PC-3 (cell line): Measurements from ENCODE around the gene DGKD. TPM values are rescaled to one million over a fixed set of nuclear protein-coding genes. Genes with fewer than 3 reads are reported as not detected.

Experiments used
- ATAC-seq: fragments of 200-7000 bp; cut with Tn5 transposase; 2 replicates; pipeline ENCODE4 v1.9.1; 2020; ENCODE audit warnings: mild to moderate bottlenecking, moderate library complexity
- BruUV-seq: library from RNA; stranded (reverse); fragments of 400-500 nt; replicated peaks from 2 replicates; lab custom pipeline; 2021; lab: Mats Ljungman, UMichigan
- CTCF ChIA-PET: fragments of 300-600 bp; sonication (Branson Sonifier 250); formaldehyde crosslinking; loops from one replicate; lab custom pipeline; 2022; ENCODE audit warnings: antibody characterized with exemption; lab: Charles Lee
- POLR2A ChIA-PET: fragments of 300-600 bp; sonication (Branson Sonifier 250); formaldehyde crosslinking; loops from one replicate; lab custom pipeline; 2022; ENCODE audit warnings: antibody characterized with exemption; ENCODE audit not compliant: unreplicated experiment; lab: Charles Lee
- DNase-seq: peaks from one replicate; pipeline ENCODE4 v3.0.0-alpha.2; 2015
- H2AFZ ChIP-seq: fragments of 300-600 bp; sonication (generic); 2 replicates; pipeline ENCODE4 v1.6.0; 2016; ENCODE audit warnings: antibody characterized with exemption, low read length
- H3F3A ChIP-seq: fragments of 300-600 bp; sonication (generic); one replicate; pipeline ENCODE4 v1.6.0; 2017; ENCODE audit warnings: antibody characterized with exemption, low read length, control low read depth, mild to moderate bottlenecking; ENCODE audit not compliant: unreplicated experiment
- H3K27ac ChIP-seq: fragments of 300-600 bp; sonication (generic); 2 replicates; pipeline ENCODE4 v1.5.1; 2016; ENCODE audit warnings: mild to moderate bottlenecking, low read length
- H3K27me3 ChIP-seq: fragments of 300-600 bp; sonication (generic); 2 replicates; pipeline ENCODE4 v1.6.1; 2016; ENCODE audit warnings: low read length, mixed read lengths
- H3K36me3 ChIP-seq: fragments of 300-600 bp; sonication (generic); 2 replicates; pipeline ENCODE4 v1.6.1; 2016; ENCODE audit warnings: low read depth, mixed run types, low read length, mixed read lengths
- H3K4me1 ChIP-seq: fragments of 300-600 bp; sonication (generic); 2 replicates; pipeline ENCODE4 v1.5.1; 2016; ENCODE audit warnings: low read length; ENCODE audit not compliant: insufficient read depth
- H3K4me2 ChIP-seq: fragments of 300-600 bp; sonication (generic); 2 replicates; pipeline ENCODE4 v1.6.0; 2016; ENCODE audit warnings: low read length
- H3K4me3 ChIP-seq: fragments of 300-600 bp; sonication (generic); 2 replicates; pipeline ENCODE4 v1.5.1; 2016; ENCODE audit warnings: mild to moderate bottlenecking, low read length, mixed read lengths
- H3K79me2 ChIP-seq: fragments of 300-600 bp; sonication (generic); 2 replicates; pipeline ENCODE4 v1.6.1; 2017; ENCODE audit warnings: low read length, mixed read lengths
- H3K9ac ChIP-seq: fragments of 300-600 bp; sonication (generic); 2 replicates; pipeline ENCODE4 v1.6.0; 2016; ENCODE audit warnings: mild to moderate bottlenecking, low read length
- H3K9me2 ChIP-seq: fragments of 300-600 bp; sonication (generic); replicated peaks from 2 replicates; pipeline ENCODE4 v1.6.1; 2016; ENCODE audit warnings: mixed run types, low read length, mixed read lengths
- H3K9me3 ChIP-seq: fragments of 300-600 bp; sonication (generic); 2 replicates; pipeline ENCODE4 v1.6.1; 2016; ENCODE audit warnings: low read length, mixed read lengths
- H4K20me1 ChIP-seq: fragments of 300-600 bp; sonication (generic); 2 replicates; pipeline ENCODE4 v1.6.1; 2016; ENCODE audit warnings: low read length, mixed read lengths
- CTCF ChIP-seq: fragments of 300-600 bp; sonication (generic); conservative IDR thresholded peaks from 2 replicates; pipeline ENCODE4 v1.5.1; 2017; ENCODE audit warnings: antibody characterized with exemption, low read depth, mild to moderate bottlenecking, low read length
- EZH2 ChIP-seq: fragments of 300-600 bp; sonication (generic); IDR thresholded peaks from one replicate; pipeline ENCODE4 v1.6.1; 2017; ENCODE audit warnings: antibody characterized with exemption, mild to moderate bottlenecking, low read length; ENCODE audit not compliant: unreplicated experiment
- EZH2phosphoT487 ChIP-seq: fragments of 300-600 bp; sonication (generic); IDR thresholded peaks from 2 replicates; pipeline ENCODE4 v1.6.1; 2018; ENCODE audit warnings: mild to moderate bottlenecking, antibody characterized with exemption, low read length, borderline replicate concordance
- intact Hi-C: fragments of 100-400 bp; cut with micrococcal nuclease; formaldehyde crosslinking; loops from 2 replicates; pipeline ENCODE4 v1.9.0; 2023
- total RNA-seq: library from RNA; depleted of rRNA; stranded (reverse); fragments of >200 nt; gene quantifications from 2 replicates; pipeline ENCODE4 v1.2.3, GENCODE V29; 2014

DGKD gene
- total RNA-seq, 1 experiment from 2014 or later, result 23.3 TPM

DNA sequence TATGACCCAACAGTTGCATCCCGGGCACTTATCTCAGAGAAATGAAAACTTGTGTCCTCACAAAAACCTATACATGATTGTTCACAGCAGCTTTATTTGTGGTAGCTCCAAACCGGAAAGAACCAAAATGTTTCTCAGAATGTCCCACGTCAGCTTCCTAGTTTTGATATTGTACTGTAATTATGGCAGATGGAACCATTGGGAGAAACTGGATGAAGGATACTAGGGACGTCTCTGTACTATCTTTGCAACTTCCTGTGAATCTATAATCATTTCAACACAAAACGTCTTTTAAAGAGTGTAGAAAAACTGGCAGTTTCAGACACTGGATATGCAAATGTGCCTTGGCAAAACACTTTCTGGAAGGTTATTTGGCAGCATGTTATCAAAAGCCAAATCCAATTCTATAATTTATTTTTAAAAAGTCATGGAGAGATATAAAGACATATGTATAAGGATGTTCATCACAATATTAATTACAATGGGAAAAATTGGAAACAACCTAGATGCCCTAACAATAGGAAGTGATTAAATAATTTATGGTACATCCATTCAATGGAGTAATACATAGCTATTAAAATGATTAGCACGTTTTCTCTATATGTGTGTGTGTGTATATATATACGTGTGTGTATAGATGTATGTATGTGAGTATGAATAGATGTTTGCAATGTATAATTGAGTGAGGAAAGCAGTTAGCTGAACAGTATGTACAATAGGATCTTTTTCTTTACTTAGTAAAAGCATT is 36.9 kb upstream of the DGKD start:
- TF ChIP-seq EZH2 (no peak), CTCF (no peak), EZH2phosphoT487 (no peak)
- H3K4me1 ChIP-seq, result no peaks in the 10 kb centered on the region
- H3F3A ChIP-seq, result no peaks in the 10 kb centered on the region
- no peak overlapping the region for H3K9ac ChIP-seq
- H4K20me1 ChIP-seq, result no peaks in the 10 kb centered on the region
- CTCF ChIA-PET, result no interaction called here
- no peaks in the 10 kb centered on the region for H3K9me3 ChIP-seq
- H2AFZ ChIP-seq, result no peak overlapping the region
- POLR2A ChIA-PET, result no interaction called here
- BruUV-seq, result no TSS peak
- H3K36me3 ChIP-seq, result no peaks in the 10 kb centered on the region
- DNase-seq (no peak), ATAC-seq (no peak)
- no peak overlapping the region for H3K27ac ChIP-seq
- no peak overlapping the region for H3K4me3 ChIP-seq
- no peak overlapping the region for H3K4me2 ChIP-seq
- 0 out of 2 replicates have a peak, but pooled peaks cover 3% of the 10 kb centered on the region for H3K27me3 ChIP-seq
- no peaks in the 10 kb centered on the region for H3K9me2 ChIP-seq
- intact Hi-C loops, result no loop called here
- no peaks in the 10 kb centered on the region for H3K79me2 ChIP-seq

- POLR2A ChIA-PET, result no interaction called here
- CTCF ChIA-PET, result no interaction called here
- Histone ChIP-seq H3K4me1 (no peaks in the 10 kb centered on the region), H2AFZ (no peak overlapping the region), H3K36me3 (no peaks in the 10 kb centered on the region), H3K27ac (no peak overlapping the region), H3K4me2 (no peak overlapping the region), H3F3A (no peaks in the 10 kb centered on the region), H3K9me2 (no peaks in the 10 kb centered on the region), H3K9me3 (no peaks in the 10 kb centered on the region), H3K27me3 (0 out of 2 replicates have a peak, but pooled peaks cover 3% of the 10 kb centered on the region), H3K4me3 (no peak overlapping the region), H4K20me1 (no peaks in the 10 kb centered on the region), H3K9ac (no peak overlapping the region), H3K79me2 (no peaks in the 10 kb centered on the region)
- DNase-seq (no peak), ATAC-seq (no peak)
- intact Hi-C loops, result no loop called here
- BruUV-seq, result no TSS peak
- TF ChIP-seq EZH2phosphoT487 (no peak), EZH2 (no peak), CTCF (no peak)
Observed at GRCh38 chr2:233319256-233319655, 35.0 kb upstream of the DGKD start.

DNA sequence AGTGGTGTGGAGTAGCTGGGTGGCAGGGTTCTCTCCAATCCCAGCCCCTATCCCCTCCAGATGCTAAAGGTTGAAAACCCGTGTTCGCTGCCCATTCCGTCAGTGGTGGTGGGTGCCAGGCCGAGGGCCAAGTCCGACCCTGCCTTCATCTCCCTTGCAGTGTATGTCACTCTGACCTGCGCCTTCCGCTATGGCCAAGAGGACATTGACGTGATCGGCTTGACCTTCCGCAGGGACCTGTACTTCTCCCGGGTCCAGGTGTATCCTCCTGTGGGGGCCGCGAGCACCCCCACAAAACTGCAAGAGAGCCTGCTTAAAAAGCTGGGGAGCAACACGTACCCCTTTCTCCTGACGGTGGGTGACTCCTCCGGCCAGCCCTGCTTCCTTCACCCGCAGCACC is 33.8 kb upstream of the DGKD start:
- Histone ChIP-seq H2AFZ (no peak overlapping the region), H3K9me2 (no peaks in the 10 kb centered on the region), H3K27me3 (0 out of 2 replicates have a peak, but pooled peaks cover 3% of the 10 kb centered on the region), H3K4me1 (no peaks in the 10 kb centered on the region), H3K36me3 (no peaks in the 10 kb centered on the region), H3K27ac (no peak overlapping the region), H3K9ac (no peak overlapping the region), H4K20me1 (no peaks in the 10 kb centered on the region), H3F3A (no peaks in the 10 kb centered on the region), H3K79me2 (no peaks in the 10 kb centered on the region), H3K9me3 (no peaks in the 10 kb centered on the region), H3K4me2 (no peak overlapping the region), H3K4me3 (no peak overlapping the region)
- no peak for TF ChIP-seq CTCF
- no peak for TF ChIP-seq EZH2
- no peak for TF ChIP-seq EZH2phosphoT487
- POLR2A ChIA-PET, result no interaction called here
- ATAC-seq (no peak), DNase-seq (no peak)
- CTCF ChIA-PET, result no interaction called here
- BruUV-seq, result no TSS peak
- intact Hi-C loops, result no loop called here
